Right lobe of liver (tissue), 4 donors: Measurements from ENCODE around the gene ZNF254.

Source experiments
- POLR2A ChIP-seq: fragments of 450-650 bp; IDR thresholded peaks from one replicate; pipeline ENCODE4 v1.6.1; 2017; ENCODE audit warnings: antibody characterized with exemption, mild to moderate bottlenecking
- TF ChIP-seq, protein P1 (sequence below), 4 donors: fragments of 200-600 bp in 3 of 4; fragments of 450-650 bp in 1 of 4; IDR thresholded peaks; one replicate each; pipeline versions ENCODE4 v1.5.1 to v1.8.0; 2016 to 2022; ENCODE audit warnings: antibody characterized with exemption in 4 of 4, mild to moderate bottlenecking in 2 of 4
- donor health status: DM: no; HTN: no; CAD: no.
- donor health status: DM: no; HTN: no; CAD: no.
- donor health status: DM: no; HTN: yes; CAD: no.

DNA sequence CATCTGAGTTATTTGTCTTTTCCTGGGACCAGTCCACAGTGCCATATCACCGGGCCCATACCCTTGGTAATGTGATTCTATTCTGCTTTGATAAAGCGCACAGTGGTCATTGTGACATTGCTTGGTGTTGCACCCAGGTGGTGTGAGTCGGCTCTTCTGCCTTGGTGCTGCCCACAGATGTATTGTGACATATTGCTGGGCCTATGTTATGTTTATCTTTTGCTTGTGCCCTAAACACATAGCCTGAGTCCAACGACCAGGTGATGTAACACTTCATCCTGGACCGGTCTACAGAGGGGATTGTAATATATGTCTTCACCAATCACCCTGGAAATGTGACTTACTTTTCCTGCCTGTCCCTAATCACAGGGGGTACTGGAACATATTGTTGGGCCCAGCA is 23.7 kb upstream of the ZNF254 start:
- TF ChIP-seq, protein P1, sequence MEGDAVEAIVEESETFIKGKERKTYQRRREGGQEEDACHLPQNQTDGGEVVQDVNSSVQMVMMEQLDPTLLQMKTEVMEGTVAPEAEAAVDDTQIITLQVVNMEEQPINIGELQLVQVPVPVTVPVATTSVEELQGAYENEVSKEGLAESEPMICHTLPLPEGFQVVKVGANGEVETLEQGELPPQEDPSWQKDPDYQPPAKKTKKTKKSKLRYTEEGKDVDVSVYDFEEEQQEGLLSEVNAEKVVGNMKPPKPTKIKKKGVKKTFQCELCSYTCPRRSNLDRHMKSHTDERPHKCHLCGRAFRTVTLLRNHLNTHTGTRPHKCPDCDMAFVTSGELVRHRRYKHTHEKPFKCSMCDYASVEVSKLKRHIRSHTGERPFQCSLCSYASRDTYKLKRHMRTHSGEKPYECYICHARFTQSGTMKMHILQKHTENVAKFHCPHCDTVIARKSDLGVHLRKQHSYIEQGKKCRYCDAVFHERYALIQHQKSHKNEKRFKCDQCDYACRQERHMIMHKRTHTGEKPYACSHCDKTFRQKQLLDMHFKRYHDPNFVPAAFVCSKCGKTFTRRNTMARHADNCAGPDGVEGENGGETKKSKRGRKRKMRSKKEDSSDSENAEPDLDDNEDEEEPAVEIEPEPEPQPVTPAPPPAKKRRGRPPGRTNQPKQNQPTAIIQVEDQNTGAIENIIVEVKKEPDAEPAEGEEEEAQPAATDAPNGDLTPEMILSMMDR (IDR thresholded peaks at IDR 0.05): no peak
- TF ChIP-seq POLR2A: no peak
